H9 (cell line): Measurements from ENCODE around the gene BAG1. TPM values are rescaled to one million over a fixed set of nuclear protein-coding genes. Genes with fewer than 3 reads are reported as not detected.

Experiments
- DNase-seq: peaks from one replicate; pipeline ENCODE4 v3.0.0-alpha.2; 2017
- H2AFZ ChIP-seq: one replicate; pipeline ENCODE4 v1.6.1; 2013; ENCODE audit warnings: mild to moderate bottlenecking, low read length, control low read depth, moderate library complexity
- H2AK5ac ChIP-seq: 2 replicates; pipeline ENCODE4 v1.6.1; 2013; ENCODE audit warnings: low read length, control low read depth, mixed read lengths; ENCODE audit not compliant: insufficient read length
- H2BK120ac ChIP-seq: one replicate; pipeline ENCODE4 v1.6.1; 2013; ENCODE audit warnings: low read depth, mild to moderate bottlenecking, low read length, control low read depth, inconsistent platforms; ENCODE audit not compliant: poor library complexity, severe bottlenecking
- H2BK12ac ChIP-seq: 2 replicates; pipeline ENCODE4 v1.6.1; 2013; ENCODE audit warnings: low read length, control low read depth, mixed read lengths, low read depth; ENCODE audit not compliant: insufficient read length
- H2BK15ac ChIP-seq: 2 replicates; pipeline ENCODE4 v1.6.1; 2013; ENCODE audit warnings: low read depth, low read length, control low read depth
- H2BK20ac ChIP-seq: one replicate; pipeline ENCODE4 v1.6.1; 2013; ENCODE audit warnings: low read depth, mild to moderate bottlenecking, low read length, control low read depth, inconsistent platforms; ENCODE audit not compliant: poor library complexity, severe bottlenecking
- H2BK5ac ChIP-seq: 2 replicates; pipeline ENCODE4 v1.6.1; 2013; ENCODE audit warnings: low read length, control low read depth, mixed read lengths; ENCODE audit not compliant: insufficient read length
- H3K14ac ChIP-seq: 2 replicates; pipeline ENCODE4 v1.6.1; 2013; ENCODE audit warnings: low read length, control low read depth; ENCODE audit not compliant: insufficient read depth
- H3K18ac ChIP-seq: 2 replicates; pipeline ENCODE4 v1.6.1; 2013; ENCODE audit warnings: low read depth, mild to moderate bottlenecking, mixed read lengths, low read length, control low read depth; ENCODE audit not compliant: insufficient read length
- H3K23ac ChIP-seq: 2 replicates; pipeline ENCODE4 v1.6.1; 2013; ENCODE audit warnings: low read length, control low read depth, mixed read lengths, low read depth; ENCODE audit not compliant: insufficient read length
- H3K23me2 ChIP-seq: 2 replicates; pipeline ENCODE4 v1.6.1; 2013; ENCODE audit warnings: low read depth, mild to moderate bottlenecking, mixed read lengths, low read length, control low read depth; ENCODE audit not compliant: insufficient read length, poor library complexity, severe bottlenecking
- H3K27ac ChIP-seq: 2 replicates; pipeline ENCODE4 v1.5.1; 2013; ENCODE audit warnings: low read length, control low read depth, mixed read lengths, low read depth; ENCODE audit not compliant: insufficient read length
- H3K27me3 ChIP-seq: 2 replicates; pipeline ENCODE4 v1.6.1; 2013; ENCODE audit warnings: low read length, control low read depth, inconsistent platforms; ENCODE audit not compliant: insufficient read depth
- H3K4ac ChIP-seq: 2 replicates; pipeline ENCODE4 v1.6.1; 2013; ENCODE audit warnings: low read depth, mild to moderate bottlenecking, control low read depth, inconsistent platforms, low read length, moderate library complexity
- H3K4me1 ChIP-seq: 2 replicates; pipeline ENCODE4 v1.6.1; 2013; ENCODE audit warnings: low read length, control low read depth, inconsistent platforms; ENCODE audit not compliant: insufficient read depth
- H3K4me2 ChIP-seq: 2 replicates; pipeline ENCODE4 v1.6.1; 2013; ENCODE audit warnings: low read length, control low read depth, mixed read lengths; ENCODE audit not compliant: insufficient read length, insufficient read depth
- H3K56ac ChIP-seq: 2 replicates; pipeline ENCODE4 v1.6.1; 2013; ENCODE audit warnings: low read depth, mild to moderate bottlenecking, mixed read lengths, low read length, control low read depth; ENCODE audit not compliant: insufficient read length
- H3K79me1 ChIP-seq: 2 replicates; pipeline ENCODE4 v1.6.1; 2013; ENCODE audit warnings: low read depth, mild to moderate bottlenecking, moderate library complexity, low read length, control low read depth, inconsistent platforms; ENCODE audit not compliant: insufficient read depth, poor library complexity, severe bottlenecking
- H3K79me2 ChIP-seq: 2 replicates; pipeline ENCODE4 v1.6.1; 2013; ENCODE audit warnings: low read length, control low read depth, inconsistent platforms; ENCODE audit not compliant: insufficient read depth
- H3K9ac ChIP-seq: 2 replicates; pipeline ENCODE4 v1.6.1; 2013; ENCODE audit warnings: low read length, control low read depth, mixed read lengths; ENCODE audit not compliant: insufficient read length; ENCODE audit errors: extremely low read depth
- H3K9me3 ChIP-seq: one replicate; pipeline ENCODE4 v1.6.1; 2013; ENCODE audit warnings: low read depth, low read length, inconsistent platforms; ENCODE audit not compliant: control insufficient read depth
- H3T11ph ChIP-seq: one replicate; pipeline ENCODE4 v1.6.1; 2013; ENCODE audit warnings: mild to moderate bottlenecking, low read length, control low read depth, inconsistent platforms
- H4K20me1 ChIP-seq: one replicate; pipeline ENCODE4 v1.6.1; 2013; ENCODE audit not compliant: control insufficient read depth, insufficient read length, insufficient read depth
- H4K5ac ChIP-seq: 2 replicates; pipeline ENCODE4 v1.6.1; 2013; ENCODE audit warnings: low read depth, mild to moderate bottlenecking, mixed read lengths, low read length, control low read depth; ENCODE audit not compliant: insufficient read length
- H4K8ac ChIP-seq: replicated peaks from 2 replicates; pipeline ENCODE4 v1.6.1; 2013; ENCODE audit warnings: low read length, control low read depth, mixed read lengths, low read depth; ENCODE audit not compliant: insufficient read length
- H4K91ac ChIP-seq: 2 replicates; pipeline ENCODE4 v1.6.1; 2013; ENCODE audit warnings: low read depth, mild to moderate bottlenecking, moderate library complexity, mixed read lengths, low read length, control low read depth; ENCODE audit not compliant: insufficient read length
- H3K27ac Mint-ChIP-seq, 3 experiments: 2 replicates in 2 of 3; 3 replicates in 1 of 3; pipeline ENCODE4 v1.8.0; 2020 to 2021; ENCODE audit warnings: mixed read lengths in 3 of 3, mild to moderate bottlenecking in 1 of 3, moderate library complexity in 1 of 3
- H3K27me3 Mint-ChIP-seq: 2 replicates; pipeline ENCODE4 v1.8.0; 2021; ENCODE audit warnings: low read depth, mild to moderate bottlenecking, moderate library complexity, mixed read lengths
- H3K36me3 Mint-ChIP-seq, 3 experiments: 2 replicates in 2 of 3; 3 replicates in 1 of 3; pipeline ENCODE4 v1.8.0; 2020 to 2021; ENCODE audit warnings: low read depth in 3 of 3, mixed read lengths in 3 of 3; ENCODE audit not compliant: insufficient read depth in 1 of 3
- H3K4me1 Mint-ChIP-seq, 2 experiments: 2 replicates each; pipeline ENCODE4 v1.8.0; 2020; ENCODE audit warnings: mixed read lengths in 2 of 2
- H3K4me3 Mint-ChIP-seq, 2 experiments: 2 replicates in 1 of 2; 3 replicates in 1 of 2; pipeline ENCODE4 v1.8.0; 2020 to 2021; ENCODE audit warnings: mild to moderate bottlenecking in 2 of 2, mixed read lengths in 2 of 2, moderate library complexity in 1 of 2
- H3K9me3 Mint-ChIP-seq, 2 experiments: 2 replicates in 1 of 2; 3 replicates in 1 of 2; pipeline ENCODE4 v1.8.0; 2020; ENCODE audit warnings: mild to moderate bottlenecking in 2 of 2, mixed read lengths in 2 of 2, moderate library complexity in 1 of 2
- CTCF ChIP-seq: fragments of 200-600 bp; sonication (generic); conservative IDR thresholded peaks from 3 replicates; pipeline ENCODE4 v1.8.0; 2021; ENCODE audit warnings: antibody characterized with exemption, mild to moderate bottlenecking
- WGBS: extraction: QIAGEN DNeasy Blood & Tissue Kit; methylation state at CpG from one replicate; pipeline ENCODE4 v1.1.7; 2013; ENCODE audit warnings: missing lambda C conversion rate, low lambda C conversion rate, mixed read lengths; ENCODE audit not compliant: insufficient read length; ENCODE audit errors: extremely low coverage; 5-methylcytosine and 5-hydroxymethylcytosine counted together
- total RNA-seq: library from RNA; stranded (reverse); gene quantifications from 2 replicates; pipeline ENCODE4 v1.2.1, GENCODE V29; 2021

The BAG1 gene
- total RNA-seq, 1 experiment from 2014 or later, result 66.4 TPM

GRCh38 chr9:33233626-33234342 is 30.7 kb downstream of the BAG1 start:
- H4K8ac ChIP-seq, result no peak overlapping the region
- no peak overlapping the region for H3K4me2 ChIP-seq
- Mint-ChIP-seq H3K9me3 (peaks cover 0 to 2% of the 10 kb centered on the region in 2 experiments; a peak in 1 of 5 replicates), H3K36me3 (no peaks in the 10 kb centered on the region), H3K27me3 (peaks cover 30% of the 10 kb centered on the region), H3K4me3 (no peak overlapping the region), H3K27ac (no peak overlapping the region), H3K4me1 (no peaks in the 10 kb centered on the region)
- no peaks in the 10 kb centered on the region for H3K27me3 ChIP-seq
- H3K9ac ChIP-seq, result no peak overlapping the region
- no peak overlapping the region for H2AK5ac ChIP-seq
- H3K79me2 ChIP-seq, result no peaks in the 10 kb centered on the region
- H3K79me1 ChIP-seq, result no peaks in the 10 kb centered on the region
- H3T11ph ChIP-seq, result no peak overlapping the region
- WGBS, result no CpG with 5 or more reads among the region's 1 CpG
- no peaks in the 10 kb centered on the region for H3K4me1 ChIP-seq
- no peak for TF ChIP-seq CTCF
- no peaks in the 10 kb centered on the region for H3K9me3 ChIP-seq
- H4K20me1 ChIP-seq, result no peaks in the 10 kb centered on the region
- H2AFZ ChIP-seq, result no peak overlapping the region
- no peak overlapping the region for H2BK15ac ChIP-seq
- DNase-seq, result no peak
- H3K18ac ChIP-seq, result no peak overlapping the region
- H2BK12ac ChIP-seq, result no peak overlapping the region
- no peaks in the 10 kb centered on the region for H3K23me2 ChIP-seq
- no peak overlapping the region for H2BK5ac ChIP-seq
- H4K5ac ChIP-seq, result no peak overlapping the region
- H4K91ac ChIP-seq, result no peak overlapping the region
- H2BK20ac ChIP-seq, result no peak overlapping the region
- H2BK120ac ChIP-seq, result no peak overlapping the region
- H3K27ac ChIP-seq, result no peak overlapping the region
- no peak overlapping the region for H3K4ac ChIP-seq
- no peak overlapping the region for H3K56ac ChIP-seq
- H3K23ac ChIP-seq, result no peak overlapping the region
- H3K14ac ChIP-seq, result no peak overlapping the region
